ENCODE data around the gene RFTN1. TPM values are rescaled to one million over a fixed set of nuclear protein-coding genes. Genes with fewer than 3 reads are reported as not detected.

RFTN1 gene, protein sequence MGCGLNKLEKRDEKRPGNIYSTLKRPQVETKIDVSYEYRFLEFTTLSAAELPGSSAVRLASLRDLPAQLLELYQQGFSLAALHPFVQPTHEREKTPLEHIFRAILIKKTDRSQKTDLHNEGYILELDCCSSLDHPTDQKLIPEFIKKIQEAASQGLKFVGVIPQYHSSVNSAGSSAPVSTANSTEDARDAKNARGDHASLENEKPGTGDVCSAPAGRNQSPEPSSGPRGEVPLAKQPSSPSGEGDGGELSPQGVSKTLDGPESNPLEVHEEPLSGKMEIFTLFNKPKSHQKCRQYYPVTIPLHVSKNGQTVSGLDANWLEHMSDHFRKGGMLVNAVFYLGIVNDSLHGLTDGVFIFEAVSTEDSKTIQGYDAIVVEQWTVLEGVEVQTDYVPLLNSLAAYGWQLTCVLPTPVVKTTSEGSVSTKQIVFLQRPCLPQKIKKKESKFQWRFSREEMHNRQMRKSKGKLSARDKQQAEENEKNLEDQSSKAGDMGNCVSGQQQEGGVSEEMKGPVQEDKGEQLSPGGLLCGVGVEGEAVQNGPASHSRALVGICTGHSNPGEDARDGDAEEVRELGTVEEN
- 100 to 1,000 TPM; 112 to 135 (median 115) TPM for total RNA-seq
- total RNA-seq (2013): 99.3 TPM

DNA sequence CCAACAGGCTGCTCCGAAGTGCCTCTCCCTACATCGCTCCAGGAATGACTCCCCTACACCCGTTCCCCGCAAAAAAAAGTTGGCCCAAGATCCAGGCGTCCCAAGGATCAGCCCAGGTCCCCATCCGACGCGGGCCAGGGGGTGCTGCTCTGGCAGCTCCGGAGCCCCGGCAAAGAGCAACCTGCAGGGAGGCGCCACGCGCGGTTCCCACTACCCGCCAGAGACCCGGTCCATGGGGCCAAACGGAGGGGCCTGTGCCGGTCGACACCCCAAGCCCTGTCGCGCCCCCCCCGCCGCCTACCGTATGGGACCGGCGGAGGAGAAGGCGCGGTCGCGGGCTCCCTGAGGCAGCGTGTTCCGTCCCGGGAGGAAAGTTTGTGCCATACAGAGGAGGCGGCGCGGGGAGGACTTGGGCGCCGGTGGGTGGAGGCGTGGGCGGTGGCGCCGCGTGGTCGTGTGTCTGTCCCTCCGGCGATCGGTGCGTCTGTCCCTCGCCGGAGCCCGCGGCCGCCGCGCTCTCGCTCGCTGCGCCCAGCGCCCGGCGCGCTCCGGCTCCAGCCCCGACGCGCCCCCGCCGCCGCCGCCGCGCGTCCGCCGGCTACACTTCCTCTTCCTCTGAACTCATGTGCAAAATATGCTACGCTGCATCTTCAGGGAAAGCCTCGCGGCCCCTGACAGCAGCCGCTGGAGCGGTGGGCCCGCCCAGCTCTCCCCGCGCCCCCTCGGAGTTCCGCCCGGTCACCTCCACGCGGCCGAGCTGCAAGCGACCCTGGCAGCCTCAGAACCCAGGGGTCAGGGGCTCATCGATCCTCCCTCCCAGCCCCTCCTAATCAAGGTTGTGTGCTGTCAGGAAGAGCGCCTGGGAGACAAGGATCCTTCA, at the start of gene RFTN1:
Gene RFTN1, minus strand, starts transcription at position 559 of the 880 bp plus-strand sequence. CDS start 19,830 bp downstream, outside the sequence.
- H3K9me3 Mint-ChIP-seq: no peaks in the 10 kb centered on the region
- no peaks in the 10 kb centered on the region for H3K27me3 ChIP-seq (ENCODE audit: control insufficient read depth, insufficient read depth, low read length)
- peaks cover 71% of the 10 kb centered on the region for H3K4me1 ChIP-seq (ENCODE audit: control insufficient read depth, insufficient read depth, low read length)
- DNase-seq (peak; percentile 43 to 73), ATAC-seq (peak; percentile 10 to 45 (median 31))
- TF ChIP-seq, protein P1, sequence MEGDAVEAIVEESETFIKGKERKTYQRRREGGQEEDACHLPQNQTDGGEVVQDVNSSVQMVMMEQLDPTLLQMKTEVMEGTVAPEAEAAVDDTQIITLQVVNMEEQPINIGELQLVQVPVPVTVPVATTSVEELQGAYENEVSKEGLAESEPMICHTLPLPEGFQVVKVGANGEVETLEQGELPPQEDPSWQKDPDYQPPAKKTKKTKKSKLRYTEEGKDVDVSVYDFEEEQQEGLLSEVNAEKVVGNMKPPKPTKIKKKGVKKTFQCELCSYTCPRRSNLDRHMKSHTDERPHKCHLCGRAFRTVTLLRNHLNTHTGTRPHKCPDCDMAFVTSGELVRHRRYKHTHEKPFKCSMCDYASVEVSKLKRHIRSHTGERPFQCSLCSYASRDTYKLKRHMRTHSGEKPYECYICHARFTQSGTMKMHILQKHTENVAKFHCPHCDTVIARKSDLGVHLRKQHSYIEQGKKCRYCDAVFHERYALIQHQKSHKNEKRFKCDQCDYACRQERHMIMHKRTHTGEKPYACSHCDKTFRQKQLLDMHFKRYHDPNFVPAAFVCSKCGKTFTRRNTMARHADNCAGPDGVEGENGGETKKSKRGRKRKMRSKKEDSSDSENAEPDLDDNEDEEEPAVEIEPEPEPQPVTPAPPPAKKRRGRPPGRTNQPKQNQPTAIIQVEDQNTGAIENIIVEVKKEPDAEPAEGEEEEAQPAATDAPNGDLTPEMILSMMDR (IDR thresholded peaks at IDR 0.05): no peak
- WGBS (ENCODE audit: insufficient coverage): under 1% methylated on average over 92 of the region's 92 CpGs
- H3K36me3 ChIP-seq (ENCODE audit: control insufficient read depth, insufficient read depth, low read length): no peaks in the 10 kb centered on the region
- intact Hi-C loops (cut with micrococcal nuclease): loop anchor here (5.0 to 10.0 kb wide), 3 partner anchors 36 to 641 kb away; no protein-coding TSS in a partner anchor
- H3K27ac ChIP-seq (ENCODE audit: low read length): peak within 1 kb of the TSS; percentile 92
- peak within 1 kb of the TSS; percentile 97 for H3K4me3 Mint-ChIP-seq
- peaks cover 72 to 79% of the 10 kb centered on the region in 2 donors for H3K4me1 Mint-ChIP-seq
- H3K4me3 ChIP-seq (ENCODE audit: low read length): peak within 1 kb of the TSS; percentile 70
- H3K36me3 Mint-ChIP-seq: no peaks in the 10 kb centered on the region
- no peaks in the 10 kb centered on the region for H3K27me3 Mint-ChIP-seq (ENCODE audit: low read depth in 2 of 2)
- H3K27ac Mint-ChIP-seq: peak within 1 kb of the TSS; percentile 91 to 97
- H3K9me3 ChIP-seq (ENCODE audit: control insufficient read depth, insufficient read depth, low read length): no peaks in the 10 kb centered on the region

DNA sequence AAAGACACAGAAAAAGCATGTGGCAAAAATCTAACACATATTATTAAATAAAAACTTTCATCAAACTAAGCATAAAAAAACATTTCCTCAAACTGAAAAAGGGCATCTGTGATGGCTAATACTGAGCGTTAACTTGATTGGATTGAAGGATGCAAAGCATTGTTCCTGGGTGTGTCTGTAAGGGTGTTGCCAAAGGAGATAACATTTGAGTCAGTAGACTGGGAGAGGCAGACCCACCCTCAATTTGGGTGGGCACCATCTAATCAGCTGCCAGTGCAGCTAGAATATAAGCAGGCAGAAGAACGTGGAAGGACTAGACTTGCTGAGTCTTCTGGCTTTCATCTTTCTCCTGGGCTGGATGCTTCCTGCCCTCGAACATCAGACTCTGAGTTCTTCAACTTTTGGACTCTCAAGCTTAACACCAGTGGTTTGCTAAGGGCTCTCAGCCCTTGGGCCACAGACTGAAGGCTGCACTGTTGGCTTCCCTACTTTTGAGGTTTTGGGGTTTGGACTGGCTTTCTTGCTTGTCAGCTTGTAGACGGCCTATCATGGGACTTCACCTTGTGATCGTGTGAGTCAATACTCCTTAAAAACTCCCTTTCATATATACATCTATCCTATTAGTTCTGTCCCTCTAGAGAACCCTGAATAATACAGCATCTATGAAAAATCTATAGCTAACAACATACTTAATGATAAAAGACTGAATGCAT, 46.3 kb upstream of the RFTN1 start:
- ATAC-seq (no peak), DNase-seq (no peak)
- Histone ChIP-seq H3K27ac (ENCODE audit: low read length) (no peak overlapping the region), H3K27me3 (ENCODE audit: control insufficient read depth, insufficient read depth, low read length) (no peaks in the 10 kb centered on the region), H3K4me3 (ENCODE audit: low read length) (no peak overlapping the region), H3K9me3 (ENCODE audit: control insufficient read depth, insufficient read depth, low read length) (no peaks in the 10 kb centered on the region), H3K4me1 (ENCODE audit: control insufficient read depth, insufficient read depth, low read length) (no peaks in the 10 kb centered on the region), H3K36me3 (ENCODE audit: control insufficient read depth, insufficient read depth, low read length) (no peaks in the 10 kb centered on the region)
- TF ChIP-seq, protein P1 (IDR thresholded peaks at IDR 0.05): no peak
- H3K4me3 Mint-ChIP-seq: no peak overlapping the region
- H3K4me1 Mint-ChIP-seq: no peaks in the 10 kb centered on the region
- H3K9me3 Mint-ChIP-seq: no peaks in the 10 kb centered on the region
- WGBS (ENCODE audit: insufficient coverage): 69% methylated on average over 5 of the region's 5 CpGs
- H3K27ac Mint-ChIP-seq: no peak overlapping the region
- intact Hi-C loops (cut with micrococcal nuclease): no loop called here
- H3K36me3 Mint-ChIP-seq: no peaks in the 10 kb centered on the region
- H3K27me3 Mint-ChIP-seq (ENCODE audit: low read depth in 2 of 2): peaks cover 3 to 14% of the 10 kb centered on the region in 2 donors

DNA sequence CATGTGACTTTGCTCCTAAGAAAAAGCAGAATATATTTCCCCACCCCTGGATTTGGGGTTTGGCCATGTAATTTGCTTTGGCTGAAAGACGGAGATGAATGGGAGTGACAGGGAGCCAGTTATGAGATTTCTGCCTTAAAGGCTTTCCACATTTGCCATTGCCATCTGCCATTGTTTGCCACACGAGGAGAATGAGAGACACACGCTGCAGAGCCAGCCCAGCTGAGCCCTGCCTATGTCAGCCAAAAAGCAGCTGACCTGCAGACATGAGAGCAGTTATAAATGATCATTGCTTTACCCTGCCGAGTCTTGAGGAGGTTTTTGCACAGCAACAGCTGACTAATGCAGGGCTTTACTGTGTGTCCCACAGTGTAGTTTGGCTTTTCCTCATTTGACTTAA, 40.6 kb upstream of the RFTN1 start:
- TF ChIP-seq, protein P1 (IDR thresholded peaks at IDR 0.05): no peak
- peaks cover 0 to 12% of the 10 kb centered on the region in 2 donors for H3K27me3 Mint-ChIP-seq (ENCODE audit: low read depth in 2 of 2)
- ATAC-seq (no peak), DNase-seq (no peak)
- no peaks in the 10 kb centered on the region for H3K36me3 Mint-ChIP-seq
- Histone ChIP-seq H3K9me3 (ENCODE audit: control insufficient read depth, insufficient read depth, low read length) (no peaks in the 10 kb centered on the region), H3K4me3 (ENCODE audit: low read length) (no peak overlapping the region), H3K27me3 (ENCODE audit: control insufficient read depth, insufficient read depth, low read length) (no peaks in the 10 kb centered on the region), H3K36me3 (ENCODE audit: control insufficient read depth, insufficient read depth, low read length) (no peaks in the 10 kb centered on the region), H3K27ac (ENCODE audit: low read length) (no peak overlapping the region), H3K4me1 (ENCODE audit: control insufficient read depth, insufficient read depth, low read length) (peaks cover 8% of the 10 kb centered on the region)
- H3K4me3 Mint-ChIP-seq: no peak overlapping the region
- H3K27ac Mint-ChIP-seq: no peak overlapping the region
- peaks cover 11 to 12% of the 10 kb centered on the region in 2 donors for H3K4me1 Mint-ChIP-seq
- no peaks in the 10 kb centered on the region for H3K9me3 Mint-ChIP-seq
- intact Hi-C loops (cut with micrococcal nuclease): no loop called here
- WGBS (ENCODE audit: insufficient coverage): 88% methylated on average over 4 of the region's 4 CpGs
